Astrocyte (in vitro differentiated cells and primary cell): Measurements from ENCODE around the gene KLRC3.
A peak's percentile ranks its signal among the peaks of the same experiment; 100 is the strongest.

Experiments
- EZH2 ChIP-seq: IDR thresholded peaks from 2 replicates; pipeline ENCODE4 v1.6.1; 2012; ENCODE audit warnings: mild to moderate bottlenecking, low read length, inconsistent platforms; ENCODE audit not compliant: insufficient read depth
- TF ChIP-seq, protein P1 (sequence below): IDR thresholded peaks from 2 replicates; pipeline ENCODE4 v1.5.1; 2011; ENCODE audit warnings: low read depth, mild to moderate bottlenecking, inconsistent platforms, low read length, moderate library complexity; ENCODE audit not compliant: insufficient read depth

DNA sequence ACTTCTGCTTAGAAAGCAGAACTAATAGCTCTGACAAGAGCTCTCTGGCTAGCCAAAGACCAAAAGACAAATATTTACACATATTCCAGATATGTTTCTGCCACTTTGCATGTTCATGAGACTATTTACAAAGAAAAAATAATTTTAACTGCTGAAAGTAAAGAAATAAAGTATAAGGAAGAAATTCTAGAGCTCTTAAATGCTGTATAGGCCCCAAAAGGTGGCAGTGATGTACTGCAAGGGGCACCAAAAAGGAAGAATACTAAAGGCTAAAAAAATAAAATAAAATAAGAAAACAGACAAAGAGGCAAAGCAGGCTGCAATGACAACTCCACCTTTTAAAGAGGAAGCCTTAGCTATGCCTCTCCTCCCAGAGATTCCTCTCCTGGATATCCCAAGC is 53.5 kb downstream of the KLRC3 start:
- TF ChIP-seq, protein P1, sequence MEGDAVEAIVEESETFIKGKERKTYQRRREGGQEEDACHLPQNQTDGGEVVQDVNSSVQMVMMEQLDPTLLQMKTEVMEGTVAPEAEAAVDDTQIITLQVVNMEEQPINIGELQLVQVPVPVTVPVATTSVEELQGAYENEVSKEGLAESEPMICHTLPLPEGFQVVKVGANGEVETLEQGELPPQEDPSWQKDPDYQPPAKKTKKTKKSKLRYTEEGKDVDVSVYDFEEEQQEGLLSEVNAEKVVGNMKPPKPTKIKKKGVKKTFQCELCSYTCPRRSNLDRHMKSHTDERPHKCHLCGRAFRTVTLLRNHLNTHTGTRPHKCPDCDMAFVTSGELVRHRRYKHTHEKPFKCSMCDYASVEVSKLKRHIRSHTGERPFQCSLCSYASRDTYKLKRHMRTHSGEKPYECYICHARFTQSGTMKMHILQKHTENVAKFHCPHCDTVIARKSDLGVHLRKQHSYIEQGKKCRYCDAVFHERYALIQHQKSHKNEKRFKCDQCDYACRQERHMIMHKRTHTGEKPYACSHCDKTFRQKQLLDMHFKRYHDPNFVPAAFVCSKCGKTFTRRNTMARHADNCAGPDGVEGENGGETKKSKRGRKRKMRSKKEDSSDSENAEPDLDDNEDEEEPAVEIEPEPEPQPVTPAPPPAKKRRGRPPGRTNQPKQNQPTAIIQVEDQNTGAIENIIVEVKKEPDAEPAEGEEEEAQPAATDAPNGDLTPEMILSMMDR: peak; percentile 17
- TF ChIP-seq EZH2: no peak
